HCT116 (cell line): ENCODE results near the gene RPS24. TPM values are rescaled to one million over a fixed set of nuclear protein-coding genes. Genes with fewer than 3 reads are reported as not detected.

Experiments used
- ATAC-seq: fragments of 200-7000 bp; cut with Tn5 transposase; 2 replicates; pipeline ENCODE4 v1.9.1; 2020; ENCODE audit warnings: mild to moderate bottlenecking, moderate library complexity
- BruUV-seq: library from RNA; stranded (reverse); fragments of 400-500 nt; replicated peaks from 2 replicates; lab custom pipeline; 2021; lab: Mats Ljungman, UMichigan
- CTCF ChIA-PET: fragments of 300-600 bp; sonication (Branson Sonifier 250); formaldehyde crosslinking; loops from one replicate; lab custom pipeline; 2021; ENCODE audit warnings: antibody characterized with exemption; lab: Charles Lee
- POLR2A ChIA-PET: fragments of 300-600, 350-600 bp; sonication (Branson Sonifier 250); formaldehyde crosslinking; loops from one replicate; lab custom pipeline; 2021; ENCODE audit warnings: antibody characterized with exemption; lab: Charles Lee
- RAD21 ChIA-PET, 2 experiments: fragments of 300-600 bp; sonication (Branson Sonifier 250); formaldehyde crosslinking; loops; one replicate each; lab custom pipeline; 2023; ENCODE audit warnings: low total read pairs in 2 of 2; ENCODE audit not compliant: uncharacterized antibody in 2 of 2, unreplicated experiment in 2 of 2, low non-redundant PET in 1 of 2; lab: Charles Lee
- DNase-seq: peaks from one replicate; pipeline ENCODE4 v3.0.0-alpha.2; 2010; ENCODE audit warnings: low read depth, low spot score
- H2AFZ ChIP-seq: fragments of 200-600 bp; shearing (Covaris generic), sonication (generic); 2 replicates; pipeline ENCODE4 v1.6.1; 2017; ENCODE audit warnings: low read depth, mixed run types, mixed read lengths, antibody characterized with exemption, low read length; ENCODE audit not compliant: poor library complexity, severe bottlenecking
- H3K27ac ChIP-seq: 2 replicates; pipeline ENCODE4 v1.5.1; 2012; ENCODE audit warnings: low read depth, low read length
- H3K27me3 ChIP-seq: fragments of 200-600 bp; sonication (generic); 2 replicates; pipeline ENCODE4 v1.6.1; 2016; ENCODE audit warnings: mixed run types, low read length, mixed read lengths; ENCODE audit not compliant: insufficient read depth
- H3K36me3 ChIP-seq, 2 experiments: fragments of 200-500 bp in 1 of 2; fragments of 200-600 bp in 1 of 2; sonication (Bioruptor generic) in 1 of 2; sonication (generic) in 1 of 2; 2 replicates each; pipeline versions ENCODE4 v1.5.1 to v1.6.1; 2014 to 2016; ENCODE audit warnings: low read length in 2 of 2, inconsistent platforms in 1 of 2, mixed read lengths in 1 of 2, mixed run types in 1 of 2; ENCODE audit not compliant: insufficient read depth in 2 of 2, control insufficient read depth in 1 of 2
- H3K4me1 ChIP-seq, 2 experiments: fragments of 200-600 bp in 1 of 2; sonication (generic) in 1 of 2; 2 replicates each; pipeline versions ENCODE4 v1.5.1 to v1.6.1; 2012 to 2017; ENCODE audit warnings: low read length in 2 of 2, inconsistent platforms in 1 of 2, mild to moderate bottlenecking in 1 of 2, mixed read lengths in 1 of 2, mixed run types in 1 of 2, moderate library complexity in 1 of 2; ENCODE audit not compliant: insufficient read depth in 2 of 2, control insufficient read depth in 1 of 2
- H3K4me2 ChIP-seq: fragments of 200-600 bp; sonication (generic); 2 replicates; pipeline ENCODE4 v1.6.1; 2017; ENCODE audit warnings: mixed run types, low read length, mixed read lengths
- H3K4me3 ChIP-seq, 2 experiments: fragments of 200-600 bp in 1 of 2; sonication (generic) in 1 of 2; replicated peaks in 1 of 2; 2 replicates each; pipeline ENCODE4 v1.5.1; 2011 to 2016; ENCODE audit warnings: low read length in 2 of 2, control low read depth in 1 of 2, low read depth in 1 of 2, mild to moderate bottlenecking in 1 of 2, mixed read lengths in 1 of 2, mixed run types in 1 of 2
- H3K79me2 ChIP-seq: fragments of 200-600 bp; sonication (generic); 2 replicates; pipeline ENCODE4 v1.6.1; 2017; ENCODE audit warnings: mild to moderate bottlenecking, mixed run types, low read length, moderate library complexity, mixed read lengths; ENCODE audit not compliant: insufficient read depth
- H3K9ac ChIP-seq: fragments of 200-600 bp; sonication (generic); 2 replicates; pipeline ENCODE4 v1.6.1; 2016; ENCODE audit warnings: low read length, mixed read lengths
- H3K9me2 ChIP-seq: fragments of 200-600 bp; sonication (generic), shearing (Covaris generic); 2 replicates; pipeline ENCODE4 v1.6.1; 2017; ENCODE audit warnings: mixed run types, mild to moderate bottlenecking, moderate library complexity; ENCODE audit not compliant: insufficient read depth
- H3K9me3 ChIP-seq, 2 experiments: fragments of 200-500 bp in 1 of 2; fragments of 200-600 bp in 1 of 2; sonication (Bioruptor generic) in 1 of 2; sonication (generic) in 1 of 2; 2 replicates each; pipeline ENCODE4 v1.6.1; 2014 to 2017; ENCODE audit warnings: low read length in 2 of 2, mixed read lengths in 2 of 2, inconsistent platforms in 1 of 2, low read depth in 1 of 2, mild to moderate bottlenecking in 1 of 2, mixed run types in 1 of 2, moderate library complexity in 1 of 2; ENCODE audit not compliant: control insufficient read depth in 1 of 2, insufficient read depth in 1 of 2
- H4K20me1 ChIP-seq: fragments of 200-600 bp; sonication (generic), shearing (Covaris generic); 2 replicates; pipeline ENCODE4 v1.6.1; 2017; ENCODE audit warnings: mixed run types, mild to moderate bottlenecking, moderate library complexity; ENCODE audit not compliant: insufficient read depth
- ATF3 ChIP-seq: IDR thresholded peaks from 2 replicates; pipeline ENCODE4 v1.6.1; 2012
- CBX3 ChIP-seq: IDR thresholded peaks from 2 replicates; pipeline ENCODE4 v1.6.1; 2012; ENCODE audit warnings: low read depth
- CEBPB ChIP-seq: IDR thresholded peaks from 2 replicates; pipeline ENCODE4 v1.6.1; 2012; ENCODE audit warnings: low read depth
- ELF1 ChIP-seq: IDR thresholded peaks from 2 replicates; pipeline ENCODE4 v1.6.1; 2012; ENCODE audit warnings: low read depth, borderline replicate concordance
- FOSL1 ChIP-seq: IDR thresholded peaks from 2 replicates; pipeline ENCODE4 v1.6.1; 2012; ENCODE audit warnings: low read depth
- JUND ChIP-seq: IDR thresholded peaks from 2 replicates; pipeline ENCODE4 v1.6.1; 2012
- POLR2AphosphoS5 ChIP-seq: IDR thresholded peaks from 2 replicates; pipeline ENCODE4 v1.6.1; 2011; ENCODE audit warnings: mild to moderate bottlenecking, low read depth, low read length, moderate library complexity
- SIN3A ChIP-seq: IDR thresholded peaks from 2 replicates; pipeline ENCODE4 v1.6.1; 2012; ENCODE audit warnings: low read depth
- SP1 ChIP-seq: IDR thresholded peaks from 2 replicates; pipeline ENCODE4 v1.6.1; 2012; ENCODE audit warnings: low read depth
- YY1 ChIP-seq: IDR thresholded peaks from 2 replicates; pipeline ENCODE4 v1.6.1; 2011; ENCODE audit warnings: low read length, low read depth, moderate library complexity, mild to moderate bottlenecking; ENCODE audit not compliant: insufficient replicate concordance; ENCODE audit errors: extremely low read depth
- ZBTB33 ChIP-seq: IDR thresholded peaks from 2 replicates; pipeline ENCODE4 v1.6.1; 2011; ENCODE audit warnings: mild to moderate bottlenecking, low read length, moderate library complexity; ENCODE audit not compliant: insufficient replicate concordance; ENCODE audit errors: extremely low read depth
- ZFX ChIP-seq: fragments of 450-650 bp; IDR thresholded peaks from 2 replicates; pipeline ENCODE4 v1.6.1; 2017
- ZNF274 ChIP-seq: fragments of 200-500 bp; sonication (Bioruptor generic); IDR thresholded peaks from 2 replicates; pipeline ENCODE4 v1.6.1; 2014; ENCODE audit warnings: mild to moderate bottlenecking, low read depth, low read length, inconsistent platforms
- intact Hi-C: fragments of 100-400 bp; cut with micrococcal nuclease; formaldehyde crosslinking; loops from 2 replicates; pipeline ENCODE4 v1.10.0; 2022
- total RNA-seq: library from RNA; stranded (reverse); gene quantifications from one replicate; pipeline ENCODE4 v1.2.1, GENCODE V29; 2021; ENCODE audit not compliant: unreplicated experiment
- TF ChIP-seq, protein P1 (sequence below), 3 experiments: fragments of 200-600 bp in 1 of 3; sonication (generic) in 1 of 3; IDR thresholded peaks in 2 of 3; conservative IDR thresholded peaks in 1 of 3; 2 replicates each; pipeline ENCODE4 v1.5.1; 2012 to 2017; ENCODE audit warnings: low read depth in 2 of 3, low read length in 2 of 3, antibody characterized with exemption in 1 of 3, borderline replicate concordance in 1 of 3, control low read depth in 1 of 3, mild to moderate bottlenecking in 1 of 3, mixed read lengths in 1 of 3, mixed run types in 1 of 3, moderate library complexity in 1 of 3; ENCODE audit not compliant: insufficient read depth in 1 of 3
- TF ChIP-seq, protein P2 (sequence below): IDR thresholded peaks from 2 replicates; pipeline ENCODE4 v1.6.1; 2012

RPS24 gene
- total RNA-seq, 1 experiment from 2014 or later: 1,764 TPM

DNA sequence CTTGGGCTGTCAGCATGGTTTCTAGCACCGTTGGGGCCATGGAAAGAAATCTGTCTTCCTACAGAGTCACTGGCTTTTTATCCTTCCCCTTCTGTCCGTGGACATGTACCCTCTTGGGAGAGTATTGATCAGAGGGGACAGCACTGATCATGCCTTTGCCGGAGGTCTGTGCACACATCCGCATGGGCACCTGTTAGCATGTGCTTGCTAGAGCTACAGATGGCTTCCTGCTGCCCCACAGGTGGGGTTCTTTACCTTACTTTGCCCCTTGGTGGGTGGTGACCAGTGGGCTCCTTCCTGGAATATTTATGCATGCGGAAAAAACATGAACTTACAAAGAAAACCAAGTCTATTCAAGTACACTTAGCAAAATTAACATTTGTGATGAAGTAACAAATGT lies 24.9 kb downstream of the RPS24 start:
- ChIA-PET POLR2A (no interaction called here), RAD21 (no interaction called here), CTCF (interaction anchor here (4.0 kb wide), 1 partner anchor 11 kb away, joined by 14 read pairs; no protein-coding TSS in a partner anchor)
- no TSS peak for BruUV-seq
- TF ChIP-seq SP1 (no peak), ZNF274 (no peak), CEBPB (no peak), FOSL1 (no peak)
- TF ChIP-seq, protein P1, sequence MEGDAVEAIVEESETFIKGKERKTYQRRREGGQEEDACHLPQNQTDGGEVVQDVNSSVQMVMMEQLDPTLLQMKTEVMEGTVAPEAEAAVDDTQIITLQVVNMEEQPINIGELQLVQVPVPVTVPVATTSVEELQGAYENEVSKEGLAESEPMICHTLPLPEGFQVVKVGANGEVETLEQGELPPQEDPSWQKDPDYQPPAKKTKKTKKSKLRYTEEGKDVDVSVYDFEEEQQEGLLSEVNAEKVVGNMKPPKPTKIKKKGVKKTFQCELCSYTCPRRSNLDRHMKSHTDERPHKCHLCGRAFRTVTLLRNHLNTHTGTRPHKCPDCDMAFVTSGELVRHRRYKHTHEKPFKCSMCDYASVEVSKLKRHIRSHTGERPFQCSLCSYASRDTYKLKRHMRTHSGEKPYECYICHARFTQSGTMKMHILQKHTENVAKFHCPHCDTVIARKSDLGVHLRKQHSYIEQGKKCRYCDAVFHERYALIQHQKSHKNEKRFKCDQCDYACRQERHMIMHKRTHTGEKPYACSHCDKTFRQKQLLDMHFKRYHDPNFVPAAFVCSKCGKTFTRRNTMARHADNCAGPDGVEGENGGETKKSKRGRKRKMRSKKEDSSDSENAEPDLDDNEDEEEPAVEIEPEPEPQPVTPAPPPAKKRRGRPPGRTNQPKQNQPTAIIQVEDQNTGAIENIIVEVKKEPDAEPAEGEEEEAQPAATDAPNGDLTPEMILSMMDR (IDR thresholded peaks at IDR 0.05 in 2 of 3, conservative IDR thresholded peaks at IDR 0.05 in 1 of 3; ENCODE audit: borderline replicate concordance in 1 of 3, insufficient read depth in 1 of 3, low read depth in 2 of 3, low read length in 2 of 3): no peak
- no peak overlapping the region for H3K9ac ChIP-seq
- H3K4me3 ChIP-seq: no peak overlapping the region
- no peaks in the 10 kb centered on the region for H3K9me2 ChIP-seq
- no peak overlapping the region for H3K27ac ChIP-seq
- no peaks in the 10 kb centered on the region for H4K20me1 ChIP-seq
- H3K4me2 ChIP-seq: no peak overlapping the region
- no peak for ATAC-seq
- H3K4me1 ChIP-seq: no peaks in the 10 kb centered on the region
- intact Hi-C loops: no loop called here
- no peaks in the 10 kb centered on the region for H3K27me3 ChIP-seq
- H3K9me3 ChIP-seq: no peaks in the 10 kb centered on the region
- no peaks in the 10 kb centered on the region for H3K79me2 ChIP-seq
- H3K36me3 ChIP-seq: no peaks in the 10 kb centered on the region
- no peak for DNase-seq
- H2AFZ ChIP-seq: no peak overlapping the region

- Histone ChIP-seq H3K9me3 (no peaks in the 10 kb centered on the region), H3K9me2 (no peaks in the 10 kb centered on the region), H3K4me2 (no peak overlapping the region), H2AFZ (no peak overlapping the region), H3K36me3 (no peaks in the 10 kb centered on the region), H3K4me1 (no peaks in the 10 kb centered on the region), H3K9ac (no peak overlapping the region), H3K27me3 (no peaks in the 10 kb centered on the region), H3K79me2 (no peaks in the 10 kb centered on the region), H3K4me3 (no peak overlapping the region), H3K27ac (no peak overlapping the region), H4K20me1 (no peaks in the 10 kb centered on the region)
- CTCF ChIA-PET: no interaction called here
- BruUV-seq: no TSS peak
- ATAC-seq: no peak
- POLR2A ChIA-PET: no interaction called here
- no peak for DNase-seq
- TF ChIP-seq SIN3A (no peak), ATF3 (no peak), ZBTB33 (no peak), JUND (no peak), FOSL1 (no peak), SP1 (no peak), ELF1 (no peak), POLR2AphosphoS5 (no peak), YY1 (no peak), CBX3 (no peak), ZFX (no peak)
- TF ChIP-seq, protein P2, sequence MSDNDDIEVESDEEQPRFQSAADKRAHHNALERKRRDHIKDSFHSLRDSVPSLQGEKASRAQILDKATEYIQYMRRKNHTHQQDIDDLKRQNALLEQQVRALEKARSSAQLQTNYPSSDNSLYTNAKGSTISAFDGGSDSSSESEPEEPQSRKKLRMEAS: no peak
- intact Hi-C loops: no loop called here
- RAD21 ChIA-PET: no interaction called here
Measured at GRCh38 chr10:78059906-78060702, 26.4 kb downstream of the RPS24 start.
